DND-41 (cell line): ENCODE results near the gene KLHL18.

ENCODE experiments used
- EZH2 ChIP-seq: IDR thresholded peaks from 3 replicates; pipeline ENCODE4 v1.6.1; 2012; ENCODE audit warnings: borderline replicate concordance, low read depth, mild to moderate bottlenecking, moderate library complexity, low read length, inconsistent platforms; ENCODE audit not compliant: severe bottlenecking
- TF ChIP-seq, protein P1 (sequence below): IDR thresholded peaks from 2 replicates; pipeline ENCODE4 v1.5.1; 2012; ENCODE audit warnings: borderline replicate concordance, low read length, moderate library complexity, mild to moderate bottlenecking; ENCODE audit not compliant: poor library complexity, severe bottlenecking; ENCODE audit errors: extremely low read depth

DNA sequence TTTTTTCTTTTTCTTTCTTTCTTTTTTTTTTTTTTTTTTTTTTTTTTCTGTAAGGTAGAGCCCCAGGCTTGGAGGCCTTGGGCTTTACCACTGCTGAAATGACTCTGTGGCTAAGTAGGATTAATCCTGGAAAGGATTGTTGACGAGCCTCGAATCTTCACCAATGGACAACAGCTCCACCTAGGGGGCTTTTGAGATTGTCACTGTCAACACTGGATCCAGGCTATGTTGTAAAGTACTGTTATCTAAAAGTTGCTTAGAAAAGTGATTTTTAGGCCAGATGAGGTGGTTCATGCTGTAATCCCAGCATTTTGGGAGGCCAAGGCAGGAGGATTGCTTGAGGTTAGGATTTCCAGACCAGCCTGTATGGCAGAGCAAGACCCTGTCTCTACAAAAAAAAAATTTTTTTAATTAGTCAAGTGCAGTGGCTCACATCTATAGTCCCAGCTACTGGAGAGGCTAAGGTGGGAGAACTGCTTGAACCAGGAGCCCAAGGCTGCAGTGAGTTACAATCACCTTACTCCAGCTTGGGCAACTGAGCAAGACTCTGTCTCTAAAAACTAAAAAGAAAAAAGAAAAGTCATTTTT is 41.6 kb downstream of the KLHL18 start:
- no peak for TF ChIP-seq EZH2
- TF ChIP-seq, protein P1, sequence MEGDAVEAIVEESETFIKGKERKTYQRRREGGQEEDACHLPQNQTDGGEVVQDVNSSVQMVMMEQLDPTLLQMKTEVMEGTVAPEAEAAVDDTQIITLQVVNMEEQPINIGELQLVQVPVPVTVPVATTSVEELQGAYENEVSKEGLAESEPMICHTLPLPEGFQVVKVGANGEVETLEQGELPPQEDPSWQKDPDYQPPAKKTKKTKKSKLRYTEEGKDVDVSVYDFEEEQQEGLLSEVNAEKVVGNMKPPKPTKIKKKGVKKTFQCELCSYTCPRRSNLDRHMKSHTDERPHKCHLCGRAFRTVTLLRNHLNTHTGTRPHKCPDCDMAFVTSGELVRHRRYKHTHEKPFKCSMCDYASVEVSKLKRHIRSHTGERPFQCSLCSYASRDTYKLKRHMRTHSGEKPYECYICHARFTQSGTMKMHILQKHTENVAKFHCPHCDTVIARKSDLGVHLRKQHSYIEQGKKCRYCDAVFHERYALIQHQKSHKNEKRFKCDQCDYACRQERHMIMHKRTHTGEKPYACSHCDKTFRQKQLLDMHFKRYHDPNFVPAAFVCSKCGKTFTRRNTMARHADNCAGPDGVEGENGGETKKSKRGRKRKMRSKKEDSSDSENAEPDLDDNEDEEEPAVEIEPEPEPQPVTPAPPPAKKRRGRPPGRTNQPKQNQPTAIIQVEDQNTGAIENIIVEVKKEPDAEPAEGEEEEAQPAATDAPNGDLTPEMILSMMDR, result peak; percentile 81
